ENCODE data around the gene GID8. TPM values are rescaled to one million over a fixed set of nuclear protein-coding genes. Genes with fewer than 3 reads are reported as not detected.

Gene GID8
- total RNA-seq (10 to 100 TPM; 17.9 to 23.6 TPM), polyA plus RNA-seq (10 to 100 TPM; 10.2 to 11.4 TPM)

DNA sequence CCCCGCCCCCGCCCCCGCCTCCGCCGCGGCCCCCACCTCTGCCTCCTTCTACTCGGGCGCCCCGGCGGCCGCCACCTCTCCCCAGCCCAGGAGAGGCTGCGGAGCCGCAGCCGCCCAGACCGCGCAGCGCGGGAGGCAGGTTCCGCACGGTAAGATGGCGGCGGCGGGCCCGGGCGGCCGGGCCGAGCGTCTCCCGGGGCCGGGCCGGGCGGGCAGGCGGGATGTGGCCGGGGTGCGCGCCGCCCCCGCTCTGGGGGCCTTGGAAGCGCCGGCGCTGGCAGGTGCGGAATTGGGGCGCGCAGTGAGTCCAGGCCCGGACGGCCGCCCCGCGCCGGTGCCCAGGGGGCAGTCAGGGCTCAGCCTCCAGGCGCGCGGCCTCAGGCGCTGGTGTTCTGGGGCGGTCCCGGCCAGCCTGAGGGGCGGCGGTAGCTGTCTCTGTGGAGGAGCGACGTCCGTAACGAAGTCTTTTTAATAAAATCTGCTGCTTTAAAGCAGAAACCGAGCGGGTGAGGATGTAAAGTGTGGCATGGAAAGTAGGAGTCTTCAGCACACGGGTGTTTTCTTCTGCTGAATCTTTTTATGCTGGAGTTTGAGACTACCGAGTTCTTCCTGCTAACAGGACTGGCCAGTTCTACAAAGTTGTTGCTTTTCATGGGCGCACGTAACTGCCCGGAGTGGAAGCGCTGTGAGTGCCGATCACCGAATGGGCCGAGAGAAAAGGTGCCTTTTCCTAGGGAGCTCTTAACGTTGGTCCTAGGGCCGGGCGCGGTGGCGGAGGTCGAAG is at the start of gene GID8:
Gene GID8, plus strand, starts transcription at position 43 of the 784 bp plus-strand sequence. CDS start 3,356 bp downstream, outside the sequence.
- TF ChIP-seq, protein P1, sequence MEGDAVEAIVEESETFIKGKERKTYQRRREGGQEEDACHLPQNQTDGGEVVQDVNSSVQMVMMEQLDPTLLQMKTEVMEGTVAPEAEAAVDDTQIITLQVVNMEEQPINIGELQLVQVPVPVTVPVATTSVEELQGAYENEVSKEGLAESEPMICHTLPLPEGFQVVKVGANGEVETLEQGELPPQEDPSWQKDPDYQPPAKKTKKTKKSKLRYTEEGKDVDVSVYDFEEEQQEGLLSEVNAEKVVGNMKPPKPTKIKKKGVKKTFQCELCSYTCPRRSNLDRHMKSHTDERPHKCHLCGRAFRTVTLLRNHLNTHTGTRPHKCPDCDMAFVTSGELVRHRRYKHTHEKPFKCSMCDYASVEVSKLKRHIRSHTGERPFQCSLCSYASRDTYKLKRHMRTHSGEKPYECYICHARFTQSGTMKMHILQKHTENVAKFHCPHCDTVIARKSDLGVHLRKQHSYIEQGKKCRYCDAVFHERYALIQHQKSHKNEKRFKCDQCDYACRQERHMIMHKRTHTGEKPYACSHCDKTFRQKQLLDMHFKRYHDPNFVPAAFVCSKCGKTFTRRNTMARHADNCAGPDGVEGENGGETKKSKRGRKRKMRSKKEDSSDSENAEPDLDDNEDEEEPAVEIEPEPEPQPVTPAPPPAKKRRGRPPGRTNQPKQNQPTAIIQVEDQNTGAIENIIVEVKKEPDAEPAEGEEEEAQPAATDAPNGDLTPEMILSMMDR (IDR thresholded peaks at IDR 0.05; ENCODE audit: low read depth, low read length, missing input control) = no peak
- TF ChIP-seq, protein P2, sequence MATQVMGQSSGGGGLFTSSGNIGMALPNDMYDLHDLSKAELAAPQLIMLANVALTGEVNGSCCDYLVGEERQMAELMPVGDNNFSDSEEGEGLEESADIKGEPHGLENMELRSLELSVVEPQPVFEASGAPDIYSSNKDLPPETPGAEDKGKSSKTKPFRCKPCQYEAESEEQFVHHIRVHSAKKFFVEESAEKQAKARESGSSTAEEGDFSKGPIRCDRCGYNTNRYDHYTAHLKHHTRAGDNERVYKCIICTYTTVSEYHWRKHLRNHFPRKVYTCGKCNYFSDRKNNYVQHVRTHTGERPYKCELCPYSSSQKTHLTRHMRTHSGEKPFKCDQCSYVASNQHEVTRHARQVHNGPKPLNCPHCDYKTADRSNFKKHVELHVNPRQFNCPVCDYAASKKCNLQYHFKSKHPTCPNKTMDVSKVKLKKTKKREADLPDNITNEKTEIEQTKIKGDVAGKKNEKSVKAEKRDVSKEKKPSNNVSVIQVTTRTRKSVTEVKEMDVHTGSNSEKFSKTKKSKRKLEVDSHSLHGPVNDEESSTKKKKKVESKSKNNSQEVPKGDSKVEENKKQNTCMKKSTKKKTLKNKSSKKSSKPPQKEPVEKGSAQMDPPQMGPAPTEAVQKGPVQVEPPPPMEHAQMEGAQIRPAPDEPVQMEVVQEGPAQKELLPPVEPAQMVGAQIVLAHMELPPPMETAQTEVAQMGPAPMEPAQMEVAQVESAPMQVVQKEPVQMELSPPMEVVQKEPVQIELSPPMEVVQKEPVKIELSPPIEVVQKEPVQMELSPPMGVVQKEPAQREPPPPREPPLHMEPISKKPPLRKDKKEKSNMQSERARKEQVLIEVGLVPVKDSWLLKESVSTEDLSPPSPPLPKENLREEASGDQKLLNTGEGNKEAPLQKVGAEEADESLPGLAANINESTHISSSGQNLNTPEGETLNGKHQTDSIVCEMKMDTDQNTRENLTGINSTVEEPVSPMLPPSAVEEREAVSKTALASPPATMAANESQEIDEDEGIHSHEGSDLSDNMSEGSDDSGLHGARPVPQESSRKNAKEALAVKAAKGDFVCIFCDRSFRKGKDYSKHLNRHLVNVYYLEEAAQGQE (IDR thresholded peaks at IDR 0.05) = no peak
- TF ChIP-seq RAD21 (IDR thresholded peaks at IDR 0.05) (peak in 1 of 2 donors; percentile 4), HNF4G (IDR thresholded peaks at IDR 0.05) (no peak), JUND (IDR thresholded peaks at IDR 0.05) (no peak), GABPA (IDR thresholded peaks at IDR 0.05 in 1 of 2, conservative IDR thresholded peaks at IDR 0.05 in 1 of 2) (no peak), TAF1 (conservative IDR thresholded peaks at IDR 0.05) (no peak)
- Histone ChIP-seq H3K36me3 (ENCODE audit: control insufficient read depth in 4 of 4, insufficient read depth in 3 of 4, low read depth in 1 of 4, low read length in 3 of 4) (peaks cover 7 to 16% (median 8%) of the 10 kb centered on the region in 4 donors), H3K27me3 (ENCODE audit: control insufficient read depth in 4 of 4, insufficient read depth in 4 of 4, low read length in 3 of 4) (no peaks in the 10 kb centered on the region), H3K4me1 (ENCODE audit: control insufficient read depth in 4 of 4, insufficient read depth in 4 of 4, low read length in 3 of 4) (peaks cover 3 to 37% (median 26%) of the 10 kb centered on the region in 4 donors), H3K4me3 (ENCODE audit: low read depth in 1 of 3, low read length in 3 of 3) (peak within 1 kb of the TSS; percentile 96 to 98 (median 97)), H3K9ac (ENCODE audit: low read depth in 1 of 2, low read length in 2 of 2) (peak within 1 kb of the TSS; percentile 75 to 97), H3K9me3 (ENCODE audit: control insufficient read depth in 4 of 4, low read length in 3 of 4) (no peaks in the 10 kb centered on the region), H3K27ac (ENCODE audit: low read depth in 1 of 2, low read length in 2 of 2) (peak within 1 kb of the TSS; percentile 92 to 95)
- WGBS = under 1% methylated on average over 79 of the region's 79 CpGs
- DNase-seq (ENCODE audit: low spot score) = peak; percentile 67

DNA sequence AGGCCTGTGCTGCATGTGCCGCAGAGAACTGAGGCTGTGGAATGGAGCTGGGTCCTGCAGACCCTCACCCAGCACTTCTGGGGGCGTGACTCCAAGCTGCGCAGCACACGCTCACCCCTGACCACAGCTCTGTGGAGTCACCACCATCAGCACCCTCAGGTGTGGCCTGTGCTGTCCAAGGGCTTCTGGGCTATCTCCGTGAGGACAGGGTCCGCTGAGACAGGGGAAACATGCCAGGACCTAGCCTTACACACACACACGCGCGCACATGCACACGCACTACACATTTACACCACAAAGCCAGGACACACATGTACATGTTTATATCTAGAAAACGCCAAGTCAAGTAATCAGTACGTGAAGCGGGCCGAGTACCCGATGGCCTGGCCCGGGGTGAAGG is 49.5 kb upstream of the GID8 start:
- Histone ChIP-seq H3K4me1 (ENCODE audit: control insufficient read depth in 4 of 4, insufficient read depth in 4 of 4, low read length in 3 of 4) (peaks cover 2 to 32% (median 25%) of the 10 kb centered on the region in 4 donors), H3K9ac (ENCODE audit: low read depth in 1 of 2, low read length in 2 of 2) (no peak overlapping the region), H3K4me3 (ENCODE audit: low read depth in 1 of 3, low read length in 3 of 3) (no peak overlapping the region), H3K9me3 (ENCODE audit: control insufficient read depth in 4 of 4, low read length in 3 of 4) (no peaks in the 10 kb centered on the region), H3K27ac (ENCODE audit: low read depth in 1 of 2, low read length in 2 of 2) (no peak overlapping the region), H3K36me3 (ENCODE audit: control insufficient read depth in 4 of 4, insufficient read depth in 3 of 4, low read depth in 1 of 4, low read length in 3 of 4) (peaks cover 12 to 47% (median 35%) of the 10 kb centered on the region in 4 donors), H3K27me3 (ENCODE audit: control insufficient read depth in 4 of 4, insufficient read depth in 4 of 4, low read length in 3 of 4) (no peaks in the 10 kb centered on the region)
- no peak for TF ChIP-seq HNF4G (IDR thresholded peaks at IDR 0.05)
- DNase-seq (ENCODE audit: low spot score) = no peak
- WGBS = 91% methylated on average over 16 of the region's 16 CpGs

DNA sequence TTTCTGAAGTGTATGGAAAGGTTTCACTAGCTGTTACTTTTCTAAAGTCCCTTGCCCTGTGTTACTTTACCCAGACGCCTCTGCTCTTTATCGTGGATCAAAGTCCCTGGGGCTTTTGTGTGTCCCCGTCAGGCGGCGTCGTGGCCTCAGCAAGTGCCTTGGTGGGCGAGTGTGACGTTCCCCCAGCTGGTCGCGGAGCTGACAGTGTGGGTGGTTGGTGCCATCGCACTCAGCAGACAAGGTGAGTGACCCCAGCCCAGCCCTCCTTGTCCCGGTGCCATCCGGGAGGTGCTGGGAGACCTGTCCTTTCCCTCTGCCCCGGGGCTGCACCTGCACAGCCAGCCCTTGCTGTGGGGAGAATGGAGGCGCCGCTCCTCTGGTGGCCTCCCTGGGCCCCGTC is 49.0 kb upstream of the GID8 start:
- Histone ChIP-seq H3K4me3 (ENCODE audit: low read depth in 1 of 3, low read length in 3 of 3) (no peak overlapping the region), H3K9me3 (ENCODE audit: control insufficient read depth in 4 of 4, low read length in 3 of 4) (no peaks in the 10 kb centered on the region), H3K36me3 (ENCODE audit: control insufficient read depth in 4 of 4, insufficient read depth in 3 of 4, low read depth in 1 of 4, low read length in 3 of 4) (peaks cover 16 to 52% (median 40%) of the 10 kb centered on the region in 4 donors), H3K27ac (ENCODE audit: low read depth in 1 of 2, low read length in 2 of 2) (no peak overlapping the region), H3K9ac (ENCODE audit: low read depth in 1 of 2, low read length in 2 of 2) (no peak overlapping the region), H3K4me1 (ENCODE audit: control insufficient read depth in 4 of 4, insufficient read depth in 4 of 4, low read length in 3 of 4) (peaks cover 2 to 32% (median 25%) of the 10 kb centered on the region in 4 donors), H3K27me3 (ENCODE audit: control insufficient read depth in 4 of 4, insufficient read depth in 4 of 4, low read length in 3 of 4) (no peaks in the 10 kb centered on the region)
- WGBS = 48% methylated on average over 17 of the region's 17 CpGs
- TF ChIP-seq, protein P1 (IDR thresholded peaks at IDR 0.05; ENCODE audit: low read depth, low read length, missing input control) = no peak
- no peak for TF ChIP-seq EGR1 (IDR thresholded peaks at IDR 0.05; ENCODE audit: low read depth in 2 of 2)
- no peak for TF ChIP-seq JUND (IDR thresholded peaks at IDR 0.05)
- TF ChIP-seq GABPA (IDR thresholded peaks at IDR 0.05 in 1 of 2, conservative IDR thresholded peaks at IDR 0.05 in 1 of 2) = no peak
- no peak for TF ChIP-seq YY1 (IDR thresholded peaks at IDR 0.05)
- TF ChIP-seq HNF4A (conservative IDR thresholded peaks at IDR 0.05) = peak; percentile 32 to 63
- DNase-seq (ENCODE audit: low spot score) = no peak

Data from liver (tissue), 9 donors.